ENCODE results near the gene BTBD16.

- TF ChIP-seq CTCF (IDR thresholded peaks at IDR 0.05) (no peak), REST (IDR thresholded peaks at IDR 0.05; ENCODE audit: insufficient read depth in 1 of 2, low read depth in 2 of 2, low read length in 1 of 2) (no peak), POLR2AphosphoS5 (IDR thresholded peaks at IDR 0.05; ENCODE audit: low read depth, low read length) (no peak), TCF7L2 (IDR thresholded peaks at IDR 0.05; ENCODE audit: low read depth, low read length) (no peak)
These were observed 7.1 kb upstream of the BTBD16 start for GRCh38 chr10:122263971-122264370.

All from Panc1 (cell line).